ENCODE measurements around the gene MRPL44. TPM values are rescaled to one million over a fixed set of nuclear protein-coding genes. Genes with fewer than 3 reads are reported as not detected.

MRPL44 gene
- total and polyA plus RNA-seq, 2 of the 8 experiments (the other 6 are each of a cell fraction or from before 2014, with no cell fraction given) = 32.0 to 53.2 TPM

DNA sequence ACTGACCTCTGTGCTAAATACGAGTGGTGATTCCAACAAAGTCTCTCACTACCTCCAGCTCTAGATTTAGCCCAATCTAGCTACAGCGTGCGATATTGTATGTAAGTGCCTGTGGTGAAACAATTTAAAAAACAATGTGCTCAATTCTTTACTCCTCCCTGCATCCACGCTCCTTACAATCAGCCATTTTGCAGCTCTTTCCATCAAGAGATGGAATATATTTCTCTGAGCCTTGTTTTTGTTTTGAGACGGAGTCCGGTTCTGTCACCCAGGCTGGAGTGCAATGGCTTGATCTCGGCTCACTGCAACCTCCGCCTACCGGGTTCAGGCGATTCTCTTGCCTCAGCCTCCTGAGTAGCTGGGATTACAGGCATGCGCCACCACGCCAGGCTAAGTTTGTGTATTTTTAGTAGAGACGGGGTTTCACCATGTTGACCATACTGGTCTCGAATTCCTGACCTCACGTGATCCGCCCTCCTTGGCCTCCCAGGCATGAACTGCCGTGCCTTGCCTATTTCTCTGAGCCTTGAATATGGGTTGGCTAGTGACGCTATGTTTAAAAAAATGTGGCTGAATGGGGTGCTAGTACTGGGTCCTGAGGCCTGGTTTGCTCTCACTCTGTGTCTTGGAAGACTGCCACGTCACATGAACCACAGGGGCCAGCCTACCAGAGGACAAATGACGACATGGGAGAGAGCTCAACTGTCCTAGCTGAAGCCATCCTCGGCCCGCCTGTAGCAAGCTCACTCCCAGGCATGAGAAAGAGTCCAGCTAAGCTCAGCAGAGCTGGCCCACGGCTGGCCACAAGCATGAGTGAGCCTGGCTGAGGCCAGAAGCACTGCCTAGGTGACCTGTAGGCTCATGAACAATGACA, 26.9 kb upstream of the MRPL44 start:
- Histone ChIP-seq H3K4ac (replicated peaks; ENCODE audit: insufficient read length, low read depth, low read length) (peak overlapping the region; percentile 12), H2AK5ac (ENCODE audit: low read depth, low read length) (no peak overlapping the region), H2BK15ac (ENCODE audit: low read length) (no peak overlapping the region), H2AFZ (ENCODE audit: low read length) (no peak overlapping the region), H3K4me1 (replicated peaks in 1 of 4; ENCODE audit: control insufficient read depth in 3 of 4, insufficient read depth in 4 of 4, low read length in 3 of 4) (peaks cover 2 to 16% (median 15%) of the 10 kb centered on the region in 4 experiments), H3K79me2 (ENCODE audit: control insufficient read depth in 1 of 2, insufficient read depth in 2 of 2, low read length in 2 of 2) (peaks cover 3 to 95% of the 10 kb centered on the region in 2 experiments), H3K23ac (ENCODE audit: insufficient read length) (no peak overlapping the region), H3K27me3 (replicated peaks in 1 of 4; ENCODE audit: control insufficient read depth in 3 of 4, extremely low read depth in 1 of 4, insufficient read depth in 3 of 4, low read length in 3 of 4) (no peaks in the 10 kb centered on the region), H2BK5ac (ENCODE audit: low read depth, low read length) (peak overlapping the region; percentile 16; the same call in 1 of the 2 replicates), H3K4me3 (ENCODE audit: extremely low read depth in 1 of 4, insufficient read depth in 2 of 4, low read depth in 3 of 4, low read length in 4 of 4) (no peak overlapping the region), H2BK120ac (replicated peaks; ENCODE audit: low read depth, low read length) (no peak overlapping the region), H3K23me2 (ENCODE audit: low read depth, low read length) (no peaks in the 10 kb centered on the region), H3K79me1 (ENCODE audit: low read depth, low read length) (peaks cover 5% of the 10 kb centered on the region), H4K91ac (replicated peaks; ENCODE audit: insufficient read length, low read length) (peak overlapping the region; percentile 34), H2BK12ac (ENCODE audit: low read depth, low read length) (no peak overlapping the region), H3K9ac (replicated peaks in 1 of 4; ENCODE audit: extremely low read depth in 1 of 4, low read depth in 3 of 4, low read length in 3 of 4) (no peak overlapping the region), H3K14ac (ENCODE audit: insufficient read length) (no peak overlapping the region), H3K56ac (replicated peaks; ENCODE audit: insufficient read length, low read depth, low read length) (no peak overlapping the region), H4K20me1 (replicated peaks in 1 of 2; ENCODE audit: control insufficient read depth in 1 of 2, insufficient read depth in 2 of 2, low read length in 2 of 2) (peaks cover 0 to 3% of the 10 kb centered on the region in 2 experiments), H2BK20ac (ENCODE audit: low read length) (no peak overlapping the region), H4K8ac (ENCODE audit: extremely low read depth, insufficient read depth, low read length) (no peak overlapping the region), H3K4me2 (ENCODE audit: insufficient read depth in 1 of 2, low read depth in 2 of 2, low read length in 2 of 2) (peak overlapping the region; percentile 2 to 35; a peak in 1 of 4 replicates), H4K5ac (ENCODE audit: insufficient read length, low read depth, low read length) (no peak overlapping the region), H3K27ac (ENCODE audit: low read depth, low read length) (peak overlapping the region; percentile 54), H3K18ac (ENCODE audit: extremely low read depth, low read length) (no peak overlapping the region; the same call in 1 of the 2 replicates), H3K36me3 (ENCODE audit: control insufficient read depth in 2 of 4, insufficient read depth in 4 of 4, low read length in 3 of 4) (peaks cover 0 to 6% (median 0%) of the 10 kb centered on the region in 4 experiments; a peak in 1 of 8 replicates), H3K9me3 (ENCODE audit: insufficient read depth in 2 of 2, low read depth in 1 of 2, low read length in 1 of 2) (peaks cover 6% of the 10 kb centered on the region in 2 experiments; a peak in 1 of 4 replicates)
- TF ChIP-seq CREB1 (IDR thresholded peaks at IDR 0.05) (0 out of 2 replicates have a peak, but pooled peaks have one; percentile 28), TBP (IDR thresholded peaks at IDR 0.05; ENCODE audit: low read depth, low read length) (no peak)
- FAIRE-seq (no peak), DNase-seq (ENCODE audit: low read depth in 1 of 2, low spot score in 2 of 2) (no peak)
- POLR2A ChIA-PET (ENCODE audit: partially characterized antibody) = interaction anchor here (0.9 kb wide), 1 partner anchor 57 kb away, joined by 3 read pairs; no protein-coding TSS in a partner anchor
- WGBS, 2 experiments (ENCODE audit: extremely low coverage in 1 of 2, insufficient coverage in 1 of 2, insufficient read length in 1 of 2, insufficient replicate concordance in 2 of 2, low coverage in 1 of 2, low lambda C conversion rate in 2 of 2, missing lambda C conversion rate in 1 of 2) = 74% methylated on average over 23 of the region's 23 CpGs; no CpG with 5 or more reads in 1 of the 2 experiments
- CTCF ChIA-PET (ENCODE audit: partially characterized antibody) = interaction anchor here (0.8 to 2.0 kb wide), 4 partner anchors 10 to 238 kb away, joined by 3 to 7 read pairs (median 4); no protein-coding TSS in a partner anchor

Measured in H1 (cell line).